Measurements from ENCODE around the gene TMEM259.

The TMEM259 gene

DNA sequence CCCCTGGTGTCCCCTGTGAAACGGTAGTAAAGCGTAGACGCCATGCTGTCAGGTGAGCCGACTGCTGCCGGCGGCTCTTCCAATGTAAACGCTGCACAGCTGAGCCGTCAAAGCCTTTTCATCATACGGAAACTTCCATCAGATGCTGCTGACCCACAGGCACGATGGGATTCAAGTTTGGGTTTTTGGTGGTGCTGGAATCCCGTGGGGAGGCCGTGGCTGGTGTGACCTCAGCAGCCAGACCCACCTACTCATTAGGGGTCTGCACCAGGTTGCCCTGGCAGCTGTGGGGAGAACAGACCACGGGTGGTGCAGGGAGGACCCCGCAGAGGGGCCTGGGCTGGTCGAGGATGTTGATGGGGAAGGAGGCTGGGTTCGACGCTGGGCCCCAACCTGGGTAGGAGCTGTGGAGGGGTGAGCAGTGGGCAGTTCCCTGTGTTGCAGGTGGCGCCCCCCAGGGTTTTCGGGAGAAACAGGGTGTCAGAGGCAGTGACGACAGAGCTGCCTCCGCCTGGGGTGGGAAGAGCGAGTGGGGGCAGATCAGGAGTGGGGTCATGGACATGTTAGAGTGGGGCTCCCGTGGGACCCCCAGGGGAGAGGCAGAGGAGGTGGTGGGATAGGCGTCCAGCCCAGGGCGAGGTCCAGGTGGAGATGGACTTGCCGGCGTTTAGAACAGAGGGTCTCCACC, 14.1 kb downstream of the TMEM259 start:
- Histone ChIP-seq H3K9ac (ENCODE audit: low read length) (no peak overlapping the region), H3K4me2 (ENCODE audit: low read depth, low read length, poor library complexity, severe bottlenecking) (no peak overlapping the region), H3K27me3 (ENCODE audit: low read length) (no peaks in the 10 kb centered on the region), H3K27ac (ENCODE audit: low read depth, low read length) (no peak overlapping the region), H3K9me2 (replicated peaks; ENCODE audit: insufficient read depth, low read length) (no peaks in the 10 kb centered on the region), H3F3A (ENCODE audit: insufficient read depth) (peaks cover 11% of the 10 kb centered on the region), H2AFZ (ENCODE audit: low read depth, low read length, severe bottlenecking) (no peak overlapping the region), H3K36me3 (ENCODE audit: low read length) (no peaks in the 10 kb centered on the region), H3K9me3 (ENCODE audit: insufficient read depth, low read length) (no peaks in the 10 kb centered on the region), H3K79me2 (ENCODE audit: insufficient read depth, low read length) (no peaks in the 10 kb centered on the region), H4K20me1 (ENCODE audit: low read depth, low read length) (no peaks in the 10 kb centered on the region), H3K4me3 (ENCODE audit: insufficient read depth, low read length, poor library complexity, severe bottlenecking) (no peak overlapping the region)
- TF ChIP-seq, protein P1, sequence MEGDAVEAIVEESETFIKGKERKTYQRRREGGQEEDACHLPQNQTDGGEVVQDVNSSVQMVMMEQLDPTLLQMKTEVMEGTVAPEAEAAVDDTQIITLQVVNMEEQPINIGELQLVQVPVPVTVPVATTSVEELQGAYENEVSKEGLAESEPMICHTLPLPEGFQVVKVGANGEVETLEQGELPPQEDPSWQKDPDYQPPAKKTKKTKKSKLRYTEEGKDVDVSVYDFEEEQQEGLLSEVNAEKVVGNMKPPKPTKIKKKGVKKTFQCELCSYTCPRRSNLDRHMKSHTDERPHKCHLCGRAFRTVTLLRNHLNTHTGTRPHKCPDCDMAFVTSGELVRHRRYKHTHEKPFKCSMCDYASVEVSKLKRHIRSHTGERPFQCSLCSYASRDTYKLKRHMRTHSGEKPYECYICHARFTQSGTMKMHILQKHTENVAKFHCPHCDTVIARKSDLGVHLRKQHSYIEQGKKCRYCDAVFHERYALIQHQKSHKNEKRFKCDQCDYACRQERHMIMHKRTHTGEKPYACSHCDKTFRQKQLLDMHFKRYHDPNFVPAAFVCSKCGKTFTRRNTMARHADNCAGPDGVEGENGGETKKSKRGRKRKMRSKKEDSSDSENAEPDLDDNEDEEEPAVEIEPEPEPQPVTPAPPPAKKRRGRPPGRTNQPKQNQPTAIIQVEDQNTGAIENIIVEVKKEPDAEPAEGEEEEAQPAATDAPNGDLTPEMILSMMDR (IDR thresholded peaks at IDR 0.05; ENCODE audit: insufficient read depth, low read length, poor library complexity, severe bottlenecking), result no peak
- no peak for TF ChIP-seq EZH2phosphoT487 (conservative IDR thresholded peaks at IDR 0.05; ENCODE audit: low read length)

DNA sequence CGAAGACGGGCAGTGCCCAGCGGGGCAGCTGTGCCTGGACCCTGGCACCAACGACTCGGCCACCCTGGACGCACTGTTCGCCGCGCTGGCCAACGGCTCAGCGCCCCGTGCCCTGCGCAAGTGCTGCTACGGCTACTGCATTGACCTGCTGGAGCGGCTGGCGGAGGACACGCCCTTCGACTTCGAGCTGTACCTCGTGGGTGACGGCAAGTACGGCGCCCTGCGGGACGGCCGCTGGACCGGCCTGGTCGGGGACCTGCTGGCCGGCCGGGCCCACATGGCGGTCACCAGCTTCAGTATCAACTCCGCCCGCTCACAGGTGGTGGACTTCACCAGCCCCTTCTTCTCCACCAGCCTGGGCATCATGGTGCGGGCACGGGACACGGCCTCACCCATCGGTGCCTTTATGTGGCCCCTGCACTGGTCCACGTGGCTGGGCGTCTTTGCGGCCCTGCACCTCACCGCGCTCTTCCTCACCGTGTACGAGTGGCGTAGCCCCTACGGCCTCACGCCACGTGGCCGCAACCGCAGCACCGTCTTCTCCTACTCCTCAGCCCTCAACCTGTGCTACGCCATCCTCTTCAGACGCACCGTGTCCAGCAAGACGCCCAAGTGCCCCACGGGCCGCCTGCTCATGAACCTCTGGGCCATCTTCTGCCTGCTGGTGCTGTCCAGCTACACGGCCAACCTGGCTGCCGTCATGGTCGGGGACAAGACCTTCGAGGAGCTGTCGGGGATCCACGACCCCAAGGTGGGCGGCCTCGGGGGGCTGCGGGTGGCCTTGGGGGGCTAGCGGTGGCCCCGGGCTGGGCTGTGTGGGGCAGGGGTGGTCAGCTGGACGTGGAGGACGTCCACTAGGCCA, 15.9 kb downstream of the TMEM259 start:
- TF ChIP-seq, protein P1 (IDR thresholded peaks at IDR 0.05; ENCODE audit: insufficient read depth, low read length, poor library complexity, severe bottlenecking), result no peak
- TF ChIP-seq EZH2phosphoT487 (conservative IDR thresholded peaks at IDR 0.05; ENCODE audit: low read length), result no peak
- no peak overlapping the region for H3K27ac ChIP-seq (ENCODE audit: low read depth, low read length)
- H3K9ac ChIP-seq (ENCODE audit: low read length), result no peak overlapping the region
- peaks cover 11% of the 10 kb centered on the region for H3F3A ChIP-seq (ENCODE audit: insufficient read depth)
- H3K36me3 ChIP-seq (ENCODE audit: low read length), result no peaks in the 10 kb centered on the region
- no peak overlapping the region for H3K4me3 ChIP-seq (ENCODE audit: insufficient read depth, low read length, poor library complexity, severe bottlenecking)
- H2AFZ ChIP-seq (ENCODE audit: low read depth, low read length, severe bottlenecking), result no peak overlapping the region
- no peaks in the 10 kb centered on the region for H3K27me3 ChIP-seq (ENCODE audit: low read length)
- no peaks in the 10 kb centered on the region for H4K20me1 ChIP-seq (ENCODE audit: low read depth, low read length)
- no peaks in the 10 kb centered on the region for H3K9me2 ChIP-seq (replicated peaks; ENCODE audit: insufficient read depth, low read length)
- no peak overlapping the region for H3K4me2 ChIP-seq (ENCODE audit: low read depth, low read length, poor library complexity, severe bottlenecking)
- H3K9me3 ChIP-seq (ENCODE audit: insufficient read depth, low read length), result no peaks in the 10 kb centered on the region
- no peaks in the 10 kb centered on the region for H3K79me2 ChIP-seq (ENCODE audit: insufficient read depth, low read length)

DNA sequence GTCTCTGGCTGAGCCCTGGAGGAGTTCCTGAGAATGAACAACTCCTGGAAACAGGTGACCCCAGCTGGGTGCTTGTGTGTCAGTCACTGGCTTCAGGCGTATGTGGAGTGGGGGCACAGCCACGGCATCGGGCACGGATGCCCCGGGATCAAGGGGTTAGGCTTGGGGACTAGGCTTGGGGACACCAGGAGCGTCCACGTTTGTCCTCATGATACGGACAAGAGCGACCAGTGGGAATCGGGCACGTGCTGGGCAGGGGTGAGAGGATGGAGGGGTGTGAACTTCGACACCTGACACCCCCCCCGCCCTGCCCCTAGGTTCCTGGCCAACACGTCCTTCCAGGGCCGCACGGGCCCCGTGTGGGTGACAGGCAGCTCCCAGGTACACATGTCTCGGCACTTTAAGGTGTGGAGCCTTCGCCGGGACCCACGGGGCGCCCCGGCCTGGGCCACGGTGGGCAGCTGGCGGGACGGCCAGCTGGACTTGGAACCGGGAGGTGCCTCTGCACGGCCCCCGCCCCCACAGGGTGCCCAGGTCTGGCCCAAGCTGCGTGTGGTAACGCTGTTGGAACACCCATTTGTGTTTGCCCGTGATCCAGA, 16.6 kb downstream of the TMEM259 start:
- Histone ChIP-seq H3K4me2 (ENCODE audit: low read depth, low read length, poor library complexity, severe bottlenecking) (no peak overlapping the region), H3K79me2 (ENCODE audit: insufficient read depth, low read length) (no peaks in the 10 kb centered on the region), H3K9me3 (ENCODE audit: insufficient read depth, low read length) (no peaks in the 10 kb centered on the region), H2AFZ (ENCODE audit: low read depth, low read length, severe bottlenecking) (no peak overlapping the region), H3K9me2 (replicated peaks; ENCODE audit: insufficient read depth, low read length) (no peaks in the 10 kb centered on the region), H4K20me1 (ENCODE audit: low read depth, low read length) (no peaks in the 10 kb centered on the region), H3F3A (ENCODE audit: insufficient read depth) (peaks cover 11% of the 10 kb centered on the region), H3K27ac (ENCODE audit: low read depth, low read length) (no peak overlapping the region), H3K27me3 (ENCODE audit: low read length) (no peaks in the 10 kb centered on the region), H3K9ac (ENCODE audit: low read length) (no peak overlapping the region), H3K36me3 (ENCODE audit: low read length) (no peaks in the 10 kb centered on the region), H3K4me3 (ENCODE audit: insufficient read depth, low read length, poor library complexity, severe bottlenecking) (no peak overlapping the region)
- TF ChIP-seq, protein P1 (IDR thresholded peaks at IDR 0.05; ENCODE audit: insufficient read depth, low read length, poor library complexity, severe bottlenecking), result no peak
- no peak for TF ChIP-seq EZH2phosphoT487 (conservative IDR thresholded peaks at IDR 0.05; ENCODE audit: low read length)
